H9 (cell line): ENCODE data around the gene ZSWIM1. TPM values are rescaled to one million over a fixed set of nuclear protein-coding genes. Genes with fewer than 3 reads are reported as not detected.

ENCODE experiments used
- DNase-seq: peaks from one replicate; pipeline ENCODE4 v3.0.0-alpha.2; 2017
- H2AFZ ChIP-seq: one replicate; pipeline ENCODE4 v1.6.1; 2013; ENCODE audit warnings: mild to moderate bottlenecking, low read length, control low read depth, moderate library complexity
- H2AK5ac ChIP-seq: 2 replicates; pipeline ENCODE4 v1.6.1; 2013; ENCODE audit warnings: low read length, control low read depth, mixed read lengths; ENCODE audit not compliant: insufficient read length
- H2BK120ac ChIP-seq: one replicate; pipeline ENCODE4 v1.6.1; 2013; ENCODE audit warnings: low read depth, mild to moderate bottlenecking, low read length, control low read depth, inconsistent platforms; ENCODE audit not compliant: poor library complexity, severe bottlenecking
- H2BK12ac ChIP-seq: 2 replicates; pipeline ENCODE4 v1.6.1; 2013; ENCODE audit warnings: low read length, control low read depth, mixed read lengths, low read depth; ENCODE audit not compliant: insufficient read length
- H2BK15ac ChIP-seq: 2 replicates; pipeline ENCODE4 v1.6.1; 2013; ENCODE audit warnings: low read depth, low read length, control low read depth
- H2BK20ac ChIP-seq: one replicate; pipeline ENCODE4 v1.6.1; 2013; ENCODE audit warnings: low read depth, mild to moderate bottlenecking, low read length, control low read depth, inconsistent platforms; ENCODE audit not compliant: poor library complexity, severe bottlenecking
- H2BK5ac ChIP-seq: 2 replicates; pipeline ENCODE4 v1.6.1; 2013; ENCODE audit warnings: low read length, control low read depth, mixed read lengths; ENCODE audit not compliant: insufficient read length
- H3K14ac ChIP-seq: 2 replicates; pipeline ENCODE4 v1.6.1; 2013; ENCODE audit warnings: low read length, control low read depth; ENCODE audit not compliant: insufficient read depth
- H3K18ac ChIP-seq: 2 replicates; pipeline ENCODE4 v1.6.1; 2013; ENCODE audit warnings: low read depth, mild to moderate bottlenecking, mixed read lengths, low read length, control low read depth; ENCODE audit not compliant: insufficient read length
- H3K23ac ChIP-seq: 2 replicates; pipeline ENCODE4 v1.6.1; 2013; ENCODE audit warnings: low read length, control low read depth, mixed read lengths, low read depth; ENCODE audit not compliant: insufficient read length
- H3K23me2 ChIP-seq: 2 replicates; pipeline ENCODE4 v1.6.1; 2013; ENCODE audit warnings: low read depth, mild to moderate bottlenecking, mixed read lengths, low read length, control low read depth; ENCODE audit not compliant: insufficient read length, poor library complexity, severe bottlenecking
- H3K27ac ChIP-seq: 2 replicates; pipeline ENCODE4 v1.5.1; 2013; ENCODE audit warnings: low read length, control low read depth, mixed read lengths, low read depth; ENCODE audit not compliant: insufficient read length
- H3K27me3 ChIP-seq: 2 replicates; pipeline ENCODE4 v1.6.1; 2013; ENCODE audit warnings: low read length, control low read depth, inconsistent platforms; ENCODE audit not compliant: insufficient read depth
- H3K4ac ChIP-seq: 2 replicates; pipeline ENCODE4 v1.6.1; 2013; ENCODE audit warnings: low read depth, mild to moderate bottlenecking, control low read depth, inconsistent platforms, low read length, moderate library complexity
- H3K4me1 ChIP-seq: 2 replicates; pipeline ENCODE4 v1.6.1; 2013; ENCODE audit warnings: low read length, control low read depth, inconsistent platforms; ENCODE audit not compliant: insufficient read depth
- H3K4me2 ChIP-seq: 2 replicates; pipeline ENCODE4 v1.6.1; 2013; ENCODE audit warnings: low read length, control low read depth, mixed read lengths; ENCODE audit not compliant: insufficient read length, insufficient read depth
- H3K56ac ChIP-seq: 2 replicates; pipeline ENCODE4 v1.6.1; 2013; ENCODE audit warnings: low read depth, mild to moderate bottlenecking, mixed read lengths, low read length, control low read depth; ENCODE audit not compliant: insufficient read length
- H3K79me1 ChIP-seq: 2 replicates; pipeline ENCODE4 v1.6.1; 2013; ENCODE audit warnings: low read depth, mild to moderate bottlenecking, moderate library complexity, low read length, control low read depth, inconsistent platforms; ENCODE audit not compliant: insufficient read depth, poor library complexity, severe bottlenecking
- H3K79me2 ChIP-seq: 2 replicates; pipeline ENCODE4 v1.6.1; 2013; ENCODE audit warnings: low read length, control low read depth, inconsistent platforms; ENCODE audit not compliant: insufficient read depth
- H3K9ac ChIP-seq: 2 replicates; pipeline ENCODE4 v1.6.1; 2013; ENCODE audit warnings: low read length, control low read depth, mixed read lengths; ENCODE audit not compliant: insufficient read length; ENCODE audit errors: extremely low read depth
- H3K9me3 ChIP-seq: one replicate; pipeline ENCODE4 v1.6.1; 2013; ENCODE audit warnings: low read depth, low read length, inconsistent platforms; ENCODE audit not compliant: control insufficient read depth
- H3T11ph ChIP-seq: one replicate; pipeline ENCODE4 v1.6.1; 2013; ENCODE audit warnings: mild to moderate bottlenecking, low read length, control low read depth, inconsistent platforms
- H4K20me1 ChIP-seq: one replicate; pipeline ENCODE4 v1.6.1; 2013; ENCODE audit not compliant: control insufficient read depth, insufficient read length, insufficient read depth
- H4K5ac ChIP-seq: 2 replicates; pipeline ENCODE4 v1.6.1; 2013; ENCODE audit warnings: low read depth, mild to moderate bottlenecking, mixed read lengths, low read length, control low read depth; ENCODE audit not compliant: insufficient read length
- H4K8ac ChIP-seq: replicated peaks from 2 replicates; pipeline ENCODE4 v1.6.1; 2013; ENCODE audit warnings: low read length, control low read depth, mixed read lengths, low read depth; ENCODE audit not compliant: insufficient read length
- H4K91ac ChIP-seq: 2 replicates; pipeline ENCODE4 v1.6.1; 2013; ENCODE audit warnings: low read depth, mild to moderate bottlenecking, moderate library complexity, mixed read lengths, low read length, control low read depth; ENCODE audit not compliant: insufficient read length
- H3K27ac Mint-ChIP-seq, 3 experiments: 2 replicates in 2 of 3; 3 replicates in 1 of 3; pipeline ENCODE4 v1.8.0; 2020 to 2021; ENCODE audit warnings: mixed read lengths in 3 of 3, mild to moderate bottlenecking in 1 of 3, moderate library complexity in 1 of 3
- H3K27me3 Mint-ChIP-seq: 2 replicates; pipeline ENCODE4 v1.8.0; 2021; ENCODE audit warnings: low read depth, mild to moderate bottlenecking, moderate library complexity, mixed read lengths
- H3K36me3 Mint-ChIP-seq, 3 experiments: 2 replicates in 2 of 3; 3 replicates in 1 of 3; pipeline ENCODE4 v1.8.0; 2020 to 2021; ENCODE audit warnings: low read depth in 3 of 3, mixed read lengths in 3 of 3; ENCODE audit not compliant: insufficient read depth in 1 of 3
- H3K4me1 Mint-ChIP-seq, 2 experiments: 2 replicates each; pipeline ENCODE4 v1.8.0; 2020; ENCODE audit warnings: mixed read lengths in 2 of 2
- H3K4me3 Mint-ChIP-seq, 2 experiments: 2 replicates in 1 of 2; 3 replicates in 1 of 2; pipeline ENCODE4 v1.8.0; 2020 to 2021; ENCODE audit warnings: mild to moderate bottlenecking in 2 of 2, mixed read lengths in 2 of 2, moderate library complexity in 1 of 2
- H3K9me3 Mint-ChIP-seq, 2 experiments: 2 replicates in 1 of 2; 3 replicates in 1 of 2; pipeline ENCODE4 v1.8.0; 2020; ENCODE audit warnings: mild to moderate bottlenecking in 2 of 2, mixed read lengths in 2 of 2, moderate library complexity in 1 of 2
- CTCF ChIP-seq: fragments of 200-600 bp; sonication (generic); conservative IDR thresholded peaks from 3 replicates; pipeline ENCODE4 v1.8.0; 2021; ENCODE audit warnings: antibody characterized with exemption, mild to moderate bottlenecking
- WGBS: extraction: QIAGEN DNeasy Blood & Tissue Kit; methylation state at CpG from one replicate; pipeline ENCODE4 v1.1.7; 2013; ENCODE audit warnings: missing lambda C conversion rate, low lambda C conversion rate, mixed read lengths; ENCODE audit not compliant: insufficient read length; ENCODE audit errors: extremely low coverage; 5-methylcytosine and 5-hydroxymethylcytosine counted together
- total RNA-seq: library from RNA; stranded (reverse); gene quantifications from 2 replicates; pipeline ENCODE4 v1.2.1, GENCODE V29; 2021

The ZSWIM1 gene
- total RNA-seq, 1 experiment from 2014 or later: 13.0 TPM

GRCh38 chr20:45918182-45918737 is 37.2 kb downstream of the ZSWIM1 start:
- no peak overlapping the region for H3T11ph ChIP-seq
- H2BK20ac ChIP-seq: no peak overlapping the region
- no peak overlapping the region for H2BK12ac ChIP-seq
- no peak for DNase-seq
- H3K4me2 ChIP-seq: no peak overlapping the region
- Mint-ChIP-seq H3K27me3 (peaks cover 6% of the 10 kb centered on the region), H3K4me3 (no peak overlapping the region), H3K9me3 (no peaks in the 10 kb centered on the region), H3K4me1 (peaks cover 7 to 13% of the 10 kb centered on the region in 2 experiments; a peak in 3 of 4 replicates), H3K36me3 (no peaks in the 10 kb centered on the region), H3K27ac (0 out of 7 replicates have a peak overlapping the region, but pooled peaks of 1 of the 3 experiments have one; percentile 49)
- no peak overlapping the region for H2AFZ ChIP-seq
- H3K56ac ChIP-seq: no peak overlapping the region
- no peak for TF ChIP-seq CTCF
- no peaks in the 10 kb centered on the region for H3K27me3 ChIP-seq
- no peaks in the 10 kb centered on the region for H3K23me2 ChIP-seq
- H2BK15ac ChIP-seq: no peak overlapping the region
- no peaks in the 10 kb centered on the region for H3K4me1 ChIP-seq
- no peak overlapping the region for H3K4ac ChIP-seq
- no peak overlapping the region for H4K91ac ChIP-seq
- H4K5ac ChIP-seq: no peak overlapping the region
- H4K8ac ChIP-seq: no peak overlapping the region
- H3K27ac ChIP-seq: no peak overlapping the region
- no peak overlapping the region for H2BK5ac ChIP-seq
- WGBS: no CpG with 5 or more reads among the region's 5 CpGs
- no peak overlapping the region for H3K23ac ChIP-seq
- H3K14ac ChIP-seq: no peak overlapping the region
- no peak overlapping the region for H2AK5ac ChIP-seq
- no peak overlapping the region for H3K18ac ChIP-seq
- H4K20me1 ChIP-seq: no peaks in the 10 kb centered on the region
- H3K9me3 ChIP-seq: no peaks in the 10 kb centered on the region
- no peak overlapping the region for H2BK120ac ChIP-seq
- no peaks in the 10 kb centered on the region for H3K79me2 ChIP-seq
- no peak overlapping the region for H3K9ac ChIP-seq
- no peaks in the 10 kb centered on the region for H3K79me1 ChIP-seq
